Liver (tissue), 9 donors: ENCODE data around the gene SNRPD2. TPM values are rescaled to one million over a fixed set of nuclear protein-coding genes. Genes with fewer than 3 reads are reported as not detected.
"Not testable (repeated sequence)": the region's sequence is repeated elsewhere in the genome, so short reads cannot be mapped to it uniquely, and the experiment has no call there.

Experiments used
- DNase-seq: peaks from one replicate; pipeline ENCODE4 v3.0.0-alpha.2; 2017; ENCODE audit warnings: low spot score
- H3K27ac ChIP-seq, 2 donors: one replicate each; pipeline ENCODE4 v1.7.0; 2013; ENCODE audit warnings: inconsistent platforms in 2 of 2, low read length in 2 of 2, control low read depth in 1 of 2, low read depth in 1 of 2, mild to moderate bottlenecking in 1 of 2
- H3K27me3 ChIP-seq, 4 donors: one replicate each; pipeline versions ENCODE4 v1.6.1 to v1.7.0; 2013; ENCODE audit warnings: low read length in 3 of 4, inconsistent platforms in 1 of 4, mild to moderate bottlenecking in 1 of 4, moderate library complexity in 1 of 4; ENCODE audit not compliant: control insufficient read depth in 4 of 4, insufficient read depth in 4 of 4
- H3K36me3 ChIP-seq, 4 donors: one replicate each; pipeline versions ENCODE4 v1.6.1 to v1.7.0; 2013; ENCODE audit warnings: low read length in 3 of 4, mild to moderate bottlenecking in 3 of 4, low read depth in 1 of 4, moderate library complexity in 1 of 4; ENCODE audit not compliant: control insufficient read depth in 4 of 4, insufficient read depth in 3 of 4
- H3K4me1 ChIP-seq, 4 donors: one replicate each; pipeline versions ENCODE4 v1.6.1 to v1.7.0; 2013; ENCODE audit warnings: low read length in 3 of 4, mild to moderate bottlenecking in 3 of 4, moderate library complexity in 1 of 4; ENCODE audit not compliant: control insufficient read depth in 4 of 4, insufficient read depth in 4 of 4
- H3K4me3 ChIP-seq, 3 donors: one replicate each; pipeline versions ENCODE4 v1.6.1 to v1.7.0; 2013; ENCODE audit warnings: low read length in 3 of 3, control low read depth in 1 of 3, low read depth in 1 of 3, mild to moderate bottlenecking in 1 of 3
- H3K9ac ChIP-seq, 2 donors: one replicate each; pipeline ENCODE4 v1.7.0; 2013; ENCODE audit warnings: low read length in 2 of 2, mild to moderate bottlenecking in 2 of 2, moderate library complexity in 2 of 2, control low read depth in 1 of 2, low read depth in 1 of 2
- H3K9me3 ChIP-seq, 4 donors: one replicate each; pipeline versions ENCODE4 v1.6.1 to v1.7.0; 2013; ENCODE audit warnings: low read length in 3 of 4; ENCODE audit not compliant: control insufficient read depth in 4 of 4
- EGR1 ChIP-seq, 2 donors: IDR thresholded peaks; 2 replicates each; pipeline ENCODE4 v1.6.1; 2016 to 2018; ENCODE audit warnings: antibody characterized with exemption in 2 of 2, low read depth in 2 of 2
- FOXA1 ChIP-seq: IDR thresholded peaks from 2 replicates; pipeline ENCODE4 v1.6.1; 2016; ENCODE audit warnings: antibody characterized with exemption
- FOXA2 ChIP-seq: IDR thresholded peaks from 2 replicates; pipeline ENCODE4 v1.6.1; 2016; ENCODE audit warnings: antibody characterized with exemption
- GABPA ChIP-seq, 2 donors: IDR thresholded peaks in 1 of 2; conservative IDR thresholded peaks in 1 of 2; 2 replicates each; pipeline ENCODE4 v1.6.1; 2016; ENCODE audit warnings: antibody characterized with exemption in 2 of 2, mild to moderate bottlenecking in 1 of 2, moderate library complexity in 1 of 2
- HNF4A ChIP-seq, 2 donors: conservative IDR thresholded peaks; 2 replicates each; pipeline ENCODE4 v1.6.1; 2016; ENCODE audit warnings: antibody characterized with exemption in 2 of 2, mild to moderate bottlenecking in 2 of 2
- HNF4G ChIP-seq: IDR thresholded peaks from 2 replicates; pipeline ENCODE4 v1.6.1; 2016; ENCODE audit warnings: antibody characterized with exemption
- JUND ChIP-seq, 2 donors: IDR thresholded peaks; 2 replicates each; pipeline ENCODE4 v1.6.1; 2016; ENCODE audit warnings: antibody characterized with exemption in 2 of 2
- NR2F2 ChIP-seq: IDR thresholded peaks from 2 replicates; pipeline ENCODE4 v1.6.1; 2016; ENCODE audit warnings: antibody characterized with exemption
- RAD21 ChIP-seq, 2 donors: IDR thresholded peaks; 2 replicates each; pipeline ENCODE4 v1.6.1; 2016; ENCODE audit warnings: antibody characterized with exemption in 2 of 2, mild to moderate bottlenecking in 2 of 2
- RXRA ChIP-seq, 2 donors: IDR thresholded peaks; 2 replicates each; pipeline ENCODE4 v1.6.1; 2017 to 2018; ENCODE audit warnings: antibody characterized with exemption in 2 of 2, mild to moderate bottlenecking in 1 of 2
- SP1 ChIP-seq: IDR thresholded peaks from 2 replicates; pipeline ENCODE4 v1.6.1; 2018; ENCODE audit warnings: antibody characterized with exemption, mild to moderate bottlenecking
- TAF1 ChIP-seq: conservative IDR thresholded peaks from 2 replicates; pipeline ENCODE4 v1.6.1; 2016; ENCODE audit warnings: antibody characterized with exemption, mild to moderate bottlenecking
- YY1 ChIP-seq: IDR thresholded peaks from 2 replicates; pipeline ENCODE4 v1.6.1; 2016; ENCODE audit warnings: antibody characterized with exemption, mild to moderate bottlenecking
- WGBS: extraction: QIAGEN DNeasy Blood & Tissue Kit; methylation state at CpG from one replicate; pipeline ENCODE4 v1.1.7; 2013; 5-methylcytosine and 5-hydroxymethylcytosine counted together
- polyA plus RNA-seq, 2 donors: library from polyadenylated mRNA; stranded (reverse) in 1 of 2; unstranded in 1 of 2; fragments of 200-250 nt in 1 of 2; fragments of >200 nt in 1 of 2; fragmentation: Nextera tagmentation in 1 of 2; extraction: Ambion mirVana in 1 of 2; gene quantifications; one replicate each; pipeline versions ENCODE4 v1.2.1 to v1.2.3, GENCODE V29; 2013 to 2015
- total RNA-seq, 2 donors: library from RNA; depleted of rRNA; stranded (reverse); fragments of >200 nt; gene quantifications; one replicate each; pipeline ENCODE4 v1.2.3, GENCODE V29; 2014
- TF ChIP-seq, protein P1 (sequence below): IDR thresholded peaks from 2 replicates; pipeline ENCODE4 v1.6.1; 2016; ENCODE audit warnings: antibody characterized with exemption
- TF ChIP-seq, protein P2 (sequence below): IDR thresholded peaks from 2 replicates; pipeline ENCODE4 v1.6.1; 2016; ENCODE audit warnings: antibody characterized with exemption, mild to moderate bottlenecking
- TF ChIP-seq, protein P3 (sequence below): fragments of 150-350 bp; IDR thresholded peaks from 2 replicates; pipeline ENCODE4 v1.5.1; 2017; ENCODE audit warnings: improper control_type of control experiment, low read depth, low read length; ENCODE audit not compliant: missing input control
- TF ChIP-seq, protein P4 (sequence below): IDR thresholded peaks from 2 replicates; pipeline ENCODE4 v1.6.1; 2016; ENCODE audit warnings: antibody characterized with exemption
- TF ChIP-seq, protein P5 (sequence below): IDR thresholded peaks from 2 replicates; pipeline ENCODE4 v1.6.1; 2016; ENCODE audit warnings: antibody characterized with exemption
- donor health status: healthy.
- donor health status: healthy.
- donor health status: healthy.
- donor health status: healthy.
- donor health status: healthy.

SNRPD2 gene
- total and polyA plus RNA-seq, 4 donors, result 38.6 to 175 (median 90.5) TPM

DNA sequence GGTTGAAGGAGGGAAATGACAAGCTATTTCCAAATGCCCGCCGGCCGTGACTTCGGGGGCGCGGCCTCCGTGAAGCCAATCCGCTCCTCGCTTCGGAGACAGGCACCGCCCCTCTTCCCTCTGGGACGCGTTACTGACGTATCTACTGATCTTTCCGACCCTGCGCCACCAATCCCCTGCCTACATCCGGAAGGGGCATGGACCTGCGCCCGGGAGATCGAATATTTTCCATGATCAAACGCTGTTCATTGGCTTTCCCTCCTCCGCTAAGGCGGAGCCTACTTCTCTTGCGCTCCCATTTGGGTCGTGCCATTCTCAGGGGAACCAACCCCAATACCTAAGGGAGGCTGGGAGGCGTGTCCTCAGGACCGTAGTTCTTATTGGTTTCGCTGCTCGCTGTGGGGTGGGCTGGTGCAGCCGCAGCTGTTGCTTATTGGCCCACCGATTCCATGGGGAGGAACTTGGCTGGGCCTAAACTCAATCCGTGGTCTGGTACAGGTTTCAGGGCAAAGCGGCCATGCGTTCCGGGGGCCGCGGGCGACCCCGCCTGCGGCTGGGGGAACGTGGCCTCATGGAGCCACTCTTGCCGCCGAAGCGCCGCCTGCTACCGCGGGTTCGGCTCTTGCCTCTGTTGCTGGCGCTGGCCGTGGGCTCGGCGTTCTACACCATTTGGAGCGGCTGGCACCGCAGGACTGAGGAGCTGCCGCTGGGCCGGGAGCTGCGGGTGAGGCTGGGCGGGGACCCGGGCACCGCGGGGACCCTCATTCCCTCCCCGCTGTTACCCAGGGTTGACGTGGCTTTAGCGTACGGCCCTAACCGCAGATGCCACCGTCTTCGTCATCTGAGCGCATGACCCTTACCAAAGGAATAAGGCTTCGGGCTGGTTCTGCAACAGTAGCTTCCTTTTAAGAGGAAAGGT, 693 bp upstream of the SNRPD2 start, which contains the start of gene QPCTL (continued):
- TF ChIP-seq, protein P1, sequence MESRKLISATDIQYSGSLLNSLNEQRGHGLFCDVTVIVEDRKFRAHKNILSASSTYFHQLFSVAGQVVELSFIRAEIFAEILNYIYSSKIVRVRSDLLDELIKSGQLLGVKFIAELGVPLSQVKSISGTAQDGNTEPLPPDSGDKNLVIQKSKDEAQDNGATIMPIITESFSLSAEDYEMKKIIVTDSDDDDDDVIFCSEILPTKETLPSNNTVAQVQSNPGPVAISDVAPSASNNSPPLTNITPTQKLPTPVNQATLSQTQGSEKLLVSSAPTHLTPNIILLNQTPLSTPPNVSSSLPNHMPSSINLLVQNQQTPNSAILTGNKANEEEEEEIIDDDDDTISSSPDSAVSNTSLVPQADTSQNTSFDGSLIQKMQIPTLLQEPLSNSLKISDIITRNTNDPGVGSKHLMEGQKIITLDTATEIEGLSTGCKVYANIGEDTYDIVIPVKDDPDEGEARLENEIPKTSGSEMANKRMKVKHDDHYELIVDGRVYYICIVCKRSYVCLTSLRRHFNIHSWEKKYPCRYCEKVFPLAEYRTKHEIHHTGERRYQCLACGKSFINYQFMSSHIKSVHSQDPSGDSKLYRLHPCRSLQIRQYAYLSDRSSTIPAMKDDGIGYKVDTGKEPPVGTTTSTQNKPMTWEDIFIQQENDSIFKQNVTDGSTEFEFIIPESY, result peak; percentile 90
- peak; percentile 71 to 75 for TF ChIP-seq RXRA (IDR thresholded peaks at IDR 0.05)
- peak; percentile 98 for TF ChIP-seq SP1

DNA sequence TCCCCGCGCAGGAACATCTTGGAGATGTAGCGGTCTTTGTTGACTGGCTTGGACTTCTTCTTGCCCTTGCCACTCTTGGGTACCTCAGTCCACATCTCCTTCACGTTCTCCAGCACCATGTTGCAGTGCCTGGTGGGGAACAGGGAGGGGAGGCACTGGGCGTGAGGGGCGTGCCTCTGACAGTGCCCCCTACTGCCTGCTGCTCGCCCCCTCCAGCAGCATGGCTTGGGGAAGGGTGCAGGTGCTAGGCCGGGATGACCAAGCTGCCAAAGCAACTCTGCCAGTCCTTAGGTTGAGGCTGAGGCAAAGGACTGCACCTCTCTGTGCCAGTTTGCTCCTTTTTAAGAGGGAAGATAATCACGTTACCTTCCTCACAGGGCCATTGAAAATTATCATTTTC, 4.2 kb downstream of the SNRPD2 start:
- DNase-seq, result no peak
- Histone ChIP-seq H3K4me1 (peaks cover 0 to 5% (median 2%) of the 10 kb centered on the region in 4 donors), H3K27ac (no peak overlapping the region), H3K9me3 (no peaks in the 10 kb centered on the region), H3K36me3 (peaks cover 0 to 36% (median 20%) of the 10 kb centered on the region in 4 donors), H3K9ac (no peak overlapping the region), H3K4me3 (no peak overlapping the region), H3K27me3 (no peaks in the 10 kb centered on the region)
- TF ChIP-seq NR2F2 (no peak), FOXA1 (no peak), RAD21 (IDR thresholded peaks at IDR 0.05) (no peak), YY1 (no peak), TAF1 (no peak), HNF4A (conservative IDR thresholded peaks at IDR 0.05) (no peak), EGR1 (IDR thresholded peaks at IDR 0.05; ENCODE audit: low read depth in 2 of 2) (no peak), SP1 (no peak), JUND (IDR thresholded peaks at IDR 0.05) (no peak), FOXA2 (no peak), RXRA (IDR thresholded peaks at IDR 0.05) (no peak), HNF4G (no peak), GABPA (IDR thresholded peaks at IDR 0.05 in 1 of 2, conservative IDR thresholded peaks at IDR 0.05 in 1 of 2) (no peak)
- TF ChIP-seq, protein P2, sequence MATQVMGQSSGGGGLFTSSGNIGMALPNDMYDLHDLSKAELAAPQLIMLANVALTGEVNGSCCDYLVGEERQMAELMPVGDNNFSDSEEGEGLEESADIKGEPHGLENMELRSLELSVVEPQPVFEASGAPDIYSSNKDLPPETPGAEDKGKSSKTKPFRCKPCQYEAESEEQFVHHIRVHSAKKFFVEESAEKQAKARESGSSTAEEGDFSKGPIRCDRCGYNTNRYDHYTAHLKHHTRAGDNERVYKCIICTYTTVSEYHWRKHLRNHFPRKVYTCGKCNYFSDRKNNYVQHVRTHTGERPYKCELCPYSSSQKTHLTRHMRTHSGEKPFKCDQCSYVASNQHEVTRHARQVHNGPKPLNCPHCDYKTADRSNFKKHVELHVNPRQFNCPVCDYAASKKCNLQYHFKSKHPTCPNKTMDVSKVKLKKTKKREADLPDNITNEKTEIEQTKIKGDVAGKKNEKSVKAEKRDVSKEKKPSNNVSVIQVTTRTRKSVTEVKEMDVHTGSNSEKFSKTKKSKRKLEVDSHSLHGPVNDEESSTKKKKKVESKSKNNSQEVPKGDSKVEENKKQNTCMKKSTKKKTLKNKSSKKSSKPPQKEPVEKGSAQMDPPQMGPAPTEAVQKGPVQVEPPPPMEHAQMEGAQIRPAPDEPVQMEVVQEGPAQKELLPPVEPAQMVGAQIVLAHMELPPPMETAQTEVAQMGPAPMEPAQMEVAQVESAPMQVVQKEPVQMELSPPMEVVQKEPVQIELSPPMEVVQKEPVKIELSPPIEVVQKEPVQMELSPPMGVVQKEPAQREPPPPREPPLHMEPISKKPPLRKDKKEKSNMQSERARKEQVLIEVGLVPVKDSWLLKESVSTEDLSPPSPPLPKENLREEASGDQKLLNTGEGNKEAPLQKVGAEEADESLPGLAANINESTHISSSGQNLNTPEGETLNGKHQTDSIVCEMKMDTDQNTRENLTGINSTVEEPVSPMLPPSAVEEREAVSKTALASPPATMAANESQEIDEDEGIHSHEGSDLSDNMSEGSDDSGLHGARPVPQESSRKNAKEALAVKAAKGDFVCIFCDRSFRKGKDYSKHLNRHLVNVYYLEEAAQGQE, result no peak
- TF ChIP-seq, protein P3, sequence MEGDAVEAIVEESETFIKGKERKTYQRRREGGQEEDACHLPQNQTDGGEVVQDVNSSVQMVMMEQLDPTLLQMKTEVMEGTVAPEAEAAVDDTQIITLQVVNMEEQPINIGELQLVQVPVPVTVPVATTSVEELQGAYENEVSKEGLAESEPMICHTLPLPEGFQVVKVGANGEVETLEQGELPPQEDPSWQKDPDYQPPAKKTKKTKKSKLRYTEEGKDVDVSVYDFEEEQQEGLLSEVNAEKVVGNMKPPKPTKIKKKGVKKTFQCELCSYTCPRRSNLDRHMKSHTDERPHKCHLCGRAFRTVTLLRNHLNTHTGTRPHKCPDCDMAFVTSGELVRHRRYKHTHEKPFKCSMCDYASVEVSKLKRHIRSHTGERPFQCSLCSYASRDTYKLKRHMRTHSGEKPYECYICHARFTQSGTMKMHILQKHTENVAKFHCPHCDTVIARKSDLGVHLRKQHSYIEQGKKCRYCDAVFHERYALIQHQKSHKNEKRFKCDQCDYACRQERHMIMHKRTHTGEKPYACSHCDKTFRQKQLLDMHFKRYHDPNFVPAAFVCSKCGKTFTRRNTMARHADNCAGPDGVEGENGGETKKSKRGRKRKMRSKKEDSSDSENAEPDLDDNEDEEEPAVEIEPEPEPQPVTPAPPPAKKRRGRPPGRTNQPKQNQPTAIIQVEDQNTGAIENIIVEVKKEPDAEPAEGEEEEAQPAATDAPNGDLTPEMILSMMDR, result no peak
- TF ChIP-seq, protein P1, result no peak
- TF ChIP-seq, protein P4, sequence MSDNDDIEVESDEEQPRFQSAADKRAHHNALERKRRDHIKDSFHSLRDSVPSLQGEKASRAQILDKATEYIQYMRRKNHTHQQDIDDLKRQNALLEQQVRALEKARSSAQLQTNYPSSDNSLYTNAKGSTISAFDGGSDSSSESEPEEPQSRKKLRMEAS, result no peak
- TF ChIP-seq, protein P5, sequence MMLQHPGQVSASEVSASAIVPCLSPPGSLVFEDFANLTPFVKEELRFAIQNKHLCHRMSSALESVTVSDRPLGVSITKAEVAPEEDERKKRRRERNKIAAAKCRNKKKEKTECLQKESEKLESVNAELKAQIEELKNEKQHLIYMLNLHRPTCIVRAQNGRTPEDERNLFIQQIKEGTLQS, result no peak
- WGBS, result 95% methylated on average over 9 of the region's 9 CpGs

DNA sequence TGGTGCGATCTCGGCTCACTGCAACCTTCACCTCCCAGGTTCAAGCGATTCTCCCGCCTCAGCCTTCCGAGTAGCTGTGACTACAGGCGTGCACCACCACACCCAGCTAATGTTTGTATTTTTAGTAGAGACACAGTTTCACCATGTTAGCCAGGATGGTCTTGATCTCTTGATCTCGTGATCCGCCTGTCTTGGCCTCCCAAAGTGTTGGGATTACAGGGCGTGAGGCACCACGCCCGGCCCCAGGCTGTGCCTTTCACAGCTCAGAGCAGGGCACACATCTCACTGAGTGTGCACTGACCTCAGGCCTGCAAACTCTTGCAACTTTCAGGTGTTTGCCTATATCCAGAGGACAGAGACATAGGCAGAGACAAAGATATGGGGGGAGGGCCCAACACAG, 6.7 kb downstream of the SNRPD2 start:
- H3K27ac ChIP-seq, H3K27me3 ChIP-seq, H3K9me3 ChIP-seq, H3K9ac ChIP-seq, H3K4me3 ChIP-seq, DNase-seq: not testable (repeated sequence)
- 96% methylated on average over 11 of the region's 11 CpGs for WGBS
- peaks cover 0 to 12% (median 5%) of the 10 kb centered on the region in 4 donors for H3K4me1 ChIP-seq
- peaks cover 0 to 36% (median 20%) of the 10 kb centered on the region in 4 donors for H3K36me3 ChIP-seq
